SK-N-SH (cell line): ENCODE data around the gene SLC22A23. TPM values are rescaled to one million over a fixed set of nuclear protein-coding genes. Genes with fewer than 3 reads are reported as not detected.

Experiments
- CTCF ChIA-PET: fragments of 300-600, 350-600 bp; formaldehyde crosslinking; extraction: SDS; loops from one replicate; lab custom pipeline; 2021; lab: Yijun Ruan, JAX
- POLR2A ChIA-PET: fragments of 350-600 bp; sonication (Branson Sonifier 250); formaldehyde crosslinking; extraction: SDS; loops from one replicate; lab custom pipeline; 2020; ENCODE audit warnings: antibody characterized with exemption, inconsistent platforms; lab: Yijun Ruan, JAX
- DNase-seq: peaks from one replicate; pipeline ENCODE4 v3.0.0; 2012
- H2AFZ ChIP-seq: fragments of 200-600 bp; sonication (generic); 2 replicates; pipeline ENCODE4 v1.8.1; 2016; ENCODE audit warnings: antibody characterized with exemption, mild to moderate bottlenecking, low read depth
- H3F3A ChIP-seq: fragments of 200-600 bp; sonication (generic); replicated peaks from 2 replicates; pipeline ENCODE3; 2016; ENCODE audit warnings: antibody characterized with exemption, mild to moderate bottlenecking; ENCODE audit not compliant: insufficient read depth
- H3K27ac ChIP-seq, 2 experiments: fragments of 200-500 bp in 1 of 2; fragments of 200-600 bp in 1 of 2; sonication (Bioruptor generic) in 1 of 2; sonication (generic), shearing (Covaris generic) in 1 of 2; 2 replicates each; pipeline versions ENCODE4 v1.5.1 to v1.6.1; 2014 to 2016; ENCODE audit warnings: low read depth in 2 of 2, inconsistent platforms in 1 of 2, low read length in 1 of 2, mild to moderate bottlenecking in 1 of 2, mixed read lengths in 1 of 2
- H3K27me3 ChIP-seq: fragments of 200-600 bp; sonication (generic), shearing (Covaris generic); 2 replicates; pipeline ENCODE4 v1.6.1; 2016; ENCODE audit warnings: mixed run types; ENCODE audit not compliant: insufficient read depth
- H3K36me3 ChIP-seq, 2 experiments: fragments of 200-500 bp in 1 of 2; fragments of 200-600 bp in 1 of 2; sonication (Bioruptor generic) in 1 of 2; sonication (generic) in 1 of 2; replicated peaks in 1 of 2; 2 replicates each; pipeline versions ENCODE3 to v1.5.1; 2014 to 2016; ENCODE audit warnings: low read length in 1 of 2, mild to moderate bottlenecking in 1 of 2; ENCODE audit not compliant: insufficient read depth in 2 of 2, control insufficient read depth in 1 of 2
- H3K4me1 ChIP-seq, 2 experiments: fragments of 200-500 bp in 1 of 2; fragments of 200-600 bp in 1 of 2; sonication (Bioruptor generic) in 1 of 2; sonication (generic), shearing (Covaris generic) in 1 of 2; 2 replicates each; pipeline versions ENCODE4 v1.5.1 to v1.6.1; 2014 to 2016; ENCODE audit warnings: low read depth in 1 of 2, low read length in 1 of 2, mixed run types in 1 of 2; ENCODE audit not compliant: insufficient read depth in 2 of 2, control insufficient read depth in 1 of 2
- H3K4me2 ChIP-seq: fragments of 200-600 bp; sonication (generic), shearing (Covaris generic); 2 replicates; pipeline ENCODE4 v1.6.1; 2017; ENCODE audit warnings: mixed run types
- H3K4me3 ChIP-seq, 2 experiments: fragments of 200-500 bp in 1 of 2; fragments of 200-600 bp in 1 of 2; sonication (Bioruptor generic) in 1 of 2; sonication (generic), shearing (Covaris generic) in 1 of 2; 2 replicates each; pipeline versions ENCODE4 v1.5.1 to v1.8.1; 2014 to 2016; ENCODE audit warnings: low read depth in 2 of 2, inconsistent platforms in 1 of 2, low read length in 1 of 2, mild to moderate bottlenecking in 1 of 2, mixed read lengths in 1 of 2, moderate library complexity in 1 of 2
- H3K79me2 ChIP-seq: fragments of 200-600 bp; sonication (generic); 2 replicates; pipeline ENCODE4 v1.8.1; 2017; ENCODE audit warnings: mild to moderate bottlenecking; ENCODE audit not compliant: insufficient read depth
- H3K9ac ChIP-seq: fragments of 200-600 bp; sonication (generic); 2 replicates; pipeline ENCODE4 v1.6.1; 2017; ENCODE audit warnings: mixed run types
- H3K9me2 ChIP-seq: fragments of 200-600 bp; sonication (generic); 2 replicates; pipeline ENCODE4 v1.6.1; 2017; ENCODE audit warnings: mixed run types
- H3K9me3 ChIP-seq: fragments of 200-600 bp; sonication (generic); 2 replicates; pipeline ENCODE4 v1.6.1; 2017; ENCODE audit warnings: mixed run types, mild to moderate bottlenecking, moderate library complexity
- H4K20me1 ChIP-seq: fragments of 200-600 bp; sonication (generic); 2 replicates; pipeline ENCODE4 v1.6.1; 2017; ENCODE audit warnings: mild to moderate bottlenecking, mixed run types; ENCODE audit not compliant: insufficient read depth
- CTCF ChIP-seq: fragments of 200-600 bp; sonication (generic); IDR thresholded peaks from 2 replicates; pipeline ENCODE4 v1.6.1; 2017; ENCODE audit warnings: antibody characterized with exemption, mild to moderate bottlenecking, moderate library complexity
- EP300 ChIP-seq, 2 experiments: IDR thresholded peaks; 2 replicates each; pipeline versions ENCODE4 v1.4.0 to v1.6.1; 2012; ENCODE audit warnings: borderline replicate concordance in 1 of 2, low read depth in 1 of 2, low read length in 1 of 2
- GATA2 ChIP-seq: sonication (generic); formaldehyde crosslinking; IDR thresholded peaks from 2 replicates; pipeline ENCODE4 v1.5.0; 2020; ENCODE audit warnings: mild to moderate bottlenecking, missing genetic modification reagents
- IRF3 ChIP-seq: fragments of 150-350 bp; IDR thresholded peaks from 2 replicates; pipeline ENCODE4 v1.6.1; 2016; ENCODE audit warnings: mild to moderate bottlenecking, low read depth, low read length
- MXI1 ChIP-seq: IDR thresholded peaks from 2 replicates; pipeline ENCODE4 v1.6.1; 2012; ENCODE audit warnings: mild to moderate bottlenecking, low read depth, low read length, improper control_type of control experiment
- REST ChIP-seq: IDR thresholded peaks from 2 replicates; pipeline ENCODE4 v1.6.1; 2012; ENCODE audit warnings: mild to moderate bottlenecking, low read depth, low read length, moderate library complexity
- RXRA ChIP-seq: IDR thresholded peaks from 2 replicates; pipeline ENCODE4 v1.4.0; 2012; ENCODE audit warnings: low read depth, mild to moderate bottlenecking, borderline replicate concordance
- SIN3A ChIP-seq: IDR thresholded peaks from 2 replicates; pipeline ENCODE4 v1.6.1; 2012; ENCODE audit warnings: low read depth, mild to moderate bottlenecking, low read length, moderate library complexity, borderline replicate concordance
- SMC3 ChIP-seq: IDR thresholded peaks from 2 replicates; pipeline ENCODE4 v1.6.1; 2012; ENCODE audit warnings: low read depth, low read length, improper control_type of control experiment
- TAF1 ChIP-seq: IDR thresholded peaks from 2 replicates; pipeline ENCODE4 v1.6.1; 2012; ENCODE audit warnings: low read depth, mild to moderate bottlenecking, low read length, moderate library complexity, borderline replicate concordance
- USF1 ChIP-seq: IDR thresholded peaks from 2 replicates; pipeline ENCODE4 v1.4.0; 2012; ENCODE audit warnings: low read depth, borderline replicate concordance
- USF2 ChIP-seq: fragments of 150-350 bp; IDR thresholded peaks from 2 replicates; pipeline ENCODE4 v1.6.1; 2017; ENCODE audit warnings: antibody characterized with exemption, low read length, low read depth, borderline replicate concordance
- ZBTB33 ChIP-seq: IDR thresholded peaks from 2 replicates; pipeline ENCODE4 v1.4.0; 2012; ENCODE audit warnings: low read depth, borderline replicate concordance
- WGBS: methylation state at CpG from one replicate; pipeline ENCODE4 v1.1.6; 2017; ENCODE audit warnings: low lambda C conversion rate; 5-methylcytosine and 5-hydroxymethylcytosine counted together
- polyA plus RNA-seq, 3 experiments: library from polyadenylated mRNA; depleted of rRNA; stranded (reverse); fragments of >200 nt; gene quantifications; 2 replicates each; pipeline ENCODE4 v1.2.3, GENCODE V29; 2012

The SLC22A23 gene
- polyA plus RNA-seq, 1 of the 3 experiments (the other 2 are of a cell fraction) = not detected

GRCh38 chr6:3426091-3426926 lies 30.5 kb downstream of the SLC22A23 start:
- POLR2A ChIA-PET = no interaction called here
- Histone ChIP-seq H3K9ac (no peak overlapping the region), H3K9me2 (no peaks in the 10 kb centered on the region), H3K4me3 (no peak overlapping the region), H3F3A (no peaks in the 10 kb centered on the region), H4K20me1 (no peaks in the 10 kb centered on the region), H3K27me3 (peaks cover 50% of the 10 kb centered on the region), H3K79me2 (no peaks in the 10 kb centered on the region), H3K9me3 (no peaks in the 10 kb centered on the region), H2AFZ (no peak overlapping the region), H3K4me1 (peaks cover 0 to 3% of the 10 kb centered on the region in 2 experiments; a peak in 1 of 4 replicates), H3K27ac (no peak overlapping the region), H3K4me2 (no peak overlapping the region), H3K36me3 (no peaks in the 10 kb centered on the region)
- DNase-seq = no peak
- CTCF ChIA-PET = interaction anchor here (0.5 to 1.3 kb wide), 2 partner anchors 34 to 392 kb away, joined by 3 read pairs; no protein-coding TSS in a partner anchor
- TF ChIP-seq SIN3A (no peak), USF2 (no peak), MXI1 (no peak), SMC3 (no peak)
- 39% methylated on average over 2 of the region's 3 CpGs for WGBS

GRCh38 chr6:3425574-3425973 lies 31.3 kb downstream of the SLC22A23 start:
- ChIA-PET CTCF (interaction anchor here (0.5 kb wide), 1 partner anchor 391 kb away, joined by 3 read pairs; no protein-coding TSS in a partner anchor), POLR2A (no interaction called here)
- 83% methylated on average over 2 of the region's 2 CpGs for WGBS
- TF ChIP-seq REST = no peak
- no peak for TF ChIP-seq ZBTB33
- TF ChIP-seq EP300 (IDR thresholded peaks at IDR 0.05; ENCODE audit: borderline replicate concordance in 1 of 2, low read depth in 1 of 2, low read length in 1 of 2) = no peak
- no peak for TF ChIP-seq SMC3
- TF ChIP-seq GATA2 (CRISPR knock-in tag) = no peak
- TF ChIP-seq RXRA = no peak
- TF ChIP-seq CTCF = no peak
- no peak for TF ChIP-seq TAF1
- no peak for TF ChIP-seq USF1
- no peak for TF ChIP-seq IRF3

More at GRCh38 chr6:3425574-3425973, 31.3 kb downstream of the SLC22A23 start:
- Histone ChIP-seq H3K9ac (no peak overlapping the region), H3K27ac (no peak overlapping the region), H3K4me2 (no peak overlapping the region), H3K9me3 (no peaks in the 10 kb centered on the region), H3K79me2 (no peaks in the 10 kb centered on the region), H4K20me1 (no peaks in the 10 kb centered on the region), H2AFZ (no peak overlapping the region), H3F3A (no peaks in the 10 kb centered on the region), H3K4me1 (peaks cover 0 to 3% of the 10 kb centered on the region in 2 experiments; a peak in 1 of 4 replicates), H3K9me2 (no peaks in the 10 kb centered on the region), H3K4me3 (no peak overlapping the region), H3K36me3 (no peaks in the 10 kb centered on the region), H3K27me3 (peaks cover 54% of the 10 kb centered on the region)
- no peak for DNase-seq
